ENCODE results near the gene CRISP2. TPM values are rescaled to one million over a fixed set of nuclear protein-coding genes. Genes with fewer than 3 reads are reported as not detected.

The CRISP2 gene
- total and polyA plus RNA-seq, 2 of the 8 experiments (the other 6 are each of a cell fraction or from before 2014, with no cell fraction given), result 0.06 TPM; not detected in 1

GRCh38 chr6:49693512-49693911, 19.8 kb downstream of the CRISP2 start (continued):
- TF ChIP-seq FOSL1 (IDR thresholded peaks at IDR 0.05; ENCODE audit: insufficient read depth, low read depth, low read length), result no peak
- no peak for TF ChIP-seq SP1 (IDR thresholded peaks at IDR 0.05; ENCODE audit: low read depth, low read length)

Data from H1 (cell line).